Stimulated activated CD4-positive, alpha-beta T cell treated with anti-CD3 and anti-CD28 coated beads, Interleukin-2, amount 100 ng/mL, for 24 hours (primary cell): ENCODE results near the gene PLAAT2.
A peak's percentile ranks its signal among the peaks of the same experiment; 100 is the strongest.

Experiments used
- DNase-seq, 2 donors: peaks; one replicate each; pipeline ENCODE4 v3.0.0-alpha.2; 2020

The PLAAT2 gene

DNA sequence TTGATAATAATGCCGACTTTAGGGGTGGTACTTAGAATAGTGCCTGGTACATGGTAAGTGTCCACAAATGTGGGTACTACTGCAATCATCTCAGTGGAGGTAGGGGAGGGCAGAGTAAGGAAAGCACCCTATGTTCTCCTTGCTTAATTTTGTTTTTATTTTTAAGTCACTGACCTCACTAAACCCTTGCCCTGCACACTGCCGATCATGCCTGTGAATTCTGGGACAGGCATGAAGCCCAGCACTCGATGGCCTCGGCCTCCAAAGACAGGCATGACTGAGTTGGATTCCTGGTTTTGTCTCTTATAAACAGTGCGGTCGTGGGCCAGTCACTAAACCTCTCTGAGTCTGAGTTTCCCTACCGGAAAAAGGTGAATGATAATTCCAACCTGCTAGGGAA is 50.4 kb downstream of the PLAAT2 start:
- DNase-seq, result no peak

DNA sequence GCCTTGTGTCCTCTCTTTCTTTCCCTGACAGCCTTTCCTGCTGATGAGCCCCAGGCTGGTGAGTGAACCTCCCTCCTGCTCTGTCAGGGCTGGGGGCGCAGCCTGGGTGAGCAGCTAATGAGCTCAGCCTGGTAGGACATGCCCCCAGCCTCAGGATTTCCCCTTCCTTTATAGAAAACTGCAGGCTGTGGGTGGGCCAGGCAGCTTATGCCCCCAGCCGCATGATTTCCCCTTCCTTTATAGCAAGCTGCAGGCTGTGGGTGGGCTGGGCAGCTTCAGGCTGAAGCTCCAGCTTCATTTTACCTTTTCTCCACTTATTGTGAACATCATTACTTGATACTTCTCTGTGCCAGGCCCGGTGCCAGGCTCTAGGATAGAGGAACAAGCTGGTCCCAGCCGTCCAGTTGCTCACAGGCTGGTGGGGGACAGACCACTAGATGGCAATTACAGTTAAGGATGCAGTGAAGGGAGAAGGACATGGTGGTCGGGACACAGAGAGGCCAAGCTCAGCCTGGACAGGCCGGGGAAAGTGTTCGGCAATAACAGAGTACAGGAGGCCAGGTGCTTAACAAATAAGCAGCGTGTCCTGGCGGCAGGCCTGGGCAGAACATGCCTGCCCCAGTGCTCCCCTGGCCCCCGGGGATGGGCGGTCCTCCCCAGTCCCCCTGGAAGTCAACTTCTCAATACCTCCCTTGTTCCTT is 52.0 kb downstream of the PLAAT2 start:
- no peak for DNase-seq

DNA sequence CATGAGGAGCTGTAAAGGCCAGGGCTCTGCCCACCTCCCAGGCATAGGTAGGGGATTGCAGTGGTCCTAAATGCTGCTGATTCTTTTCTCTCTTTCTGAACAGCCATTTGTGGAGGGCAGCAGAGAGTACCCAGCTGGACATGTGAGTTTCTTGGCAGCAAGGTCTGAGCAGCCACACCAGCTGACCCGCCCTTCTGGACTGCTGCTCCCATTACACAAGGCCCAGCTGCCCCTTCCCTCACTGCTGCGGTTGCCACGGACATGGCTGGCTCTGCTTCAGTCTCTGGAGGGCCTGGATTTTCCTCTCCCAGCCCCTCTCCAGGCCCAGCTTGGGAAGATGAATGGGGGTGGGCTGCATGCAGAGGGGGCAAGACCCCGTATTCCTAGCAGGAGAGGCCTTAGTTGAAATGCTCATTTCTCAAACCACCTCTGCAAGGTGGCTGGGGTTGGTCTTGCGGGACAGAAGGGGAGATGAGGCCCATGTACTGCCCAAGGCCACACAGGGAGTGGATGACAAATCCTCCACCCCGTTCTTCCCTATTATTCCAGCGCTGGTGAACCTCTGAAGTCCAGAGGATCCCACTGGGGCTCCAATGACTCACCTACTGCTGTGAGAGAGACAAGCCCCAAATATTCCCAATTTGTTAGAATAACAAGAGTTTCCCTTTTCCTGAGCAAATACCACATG is 52.7 kb downstream of the PLAAT2 start:
- no peak for DNase-seq

DNA sequence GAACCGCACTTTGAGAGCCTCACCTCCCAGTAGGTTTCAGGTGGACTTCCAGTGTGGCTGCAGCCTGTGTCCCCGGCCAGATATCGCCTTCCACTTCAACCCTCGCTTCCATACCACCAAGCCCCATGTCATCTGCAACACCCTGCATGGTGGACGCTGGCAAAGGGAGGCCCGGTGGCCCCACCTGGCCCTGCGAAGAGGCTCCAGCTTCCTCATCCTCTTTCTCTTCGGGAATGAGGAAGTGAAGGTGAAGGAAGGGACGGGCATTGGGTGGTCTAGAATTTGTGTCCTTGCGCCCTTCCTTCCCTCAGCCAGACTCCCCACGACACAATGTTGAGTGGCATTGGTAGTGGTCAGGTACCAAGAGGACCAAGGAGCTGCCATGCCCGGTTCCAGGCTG is 54.4 kb downstream of the PLAAT2 start:
- DNase-seq, result no peak

DNA sequence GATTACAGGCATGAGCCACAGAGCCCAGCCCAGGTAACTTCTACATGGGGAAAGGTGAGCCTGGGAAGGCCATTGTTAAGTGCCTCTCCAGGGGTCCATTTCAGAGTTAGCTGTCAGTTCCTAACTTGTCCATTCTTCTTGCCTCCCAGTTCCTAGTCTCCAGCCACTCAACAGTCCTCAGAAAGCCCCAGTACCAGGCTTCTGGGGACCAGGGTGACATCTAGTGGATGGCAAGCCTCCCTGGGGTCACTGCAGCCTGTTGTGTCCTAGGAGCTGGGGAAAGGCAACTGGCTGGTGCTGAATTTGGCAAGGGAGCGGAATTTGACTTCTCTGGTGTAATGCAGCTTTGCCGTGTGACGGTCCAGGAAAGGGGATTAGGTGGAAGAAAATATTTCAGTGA is 55.2 kb downstream of the PLAAT2 start:
- DNase-seq, result peak in 1 of 2 donors; percentile 17

DNA sequence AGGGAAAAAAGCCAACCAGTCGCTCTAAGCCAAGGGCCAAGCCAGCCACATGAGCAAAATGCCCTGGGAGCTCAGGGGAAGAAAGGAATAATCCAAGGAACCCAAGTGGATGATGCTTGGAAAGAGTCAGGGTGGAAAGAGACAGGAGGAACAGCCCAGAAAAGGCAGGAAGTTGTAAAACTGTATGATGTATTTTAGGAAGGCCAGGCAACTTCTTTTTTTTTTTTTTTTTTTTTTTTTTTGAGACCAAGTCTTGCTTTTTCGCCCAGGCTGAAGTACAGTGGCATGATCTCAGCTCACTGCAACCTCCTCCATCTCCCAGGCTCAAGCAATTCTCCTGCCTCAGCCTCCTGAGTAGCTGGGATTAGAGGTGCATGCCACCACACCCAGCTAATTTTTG is 55.7 kb downstream of the PLAAT2 start:
- DNase-seq, result no peak

DNA sequence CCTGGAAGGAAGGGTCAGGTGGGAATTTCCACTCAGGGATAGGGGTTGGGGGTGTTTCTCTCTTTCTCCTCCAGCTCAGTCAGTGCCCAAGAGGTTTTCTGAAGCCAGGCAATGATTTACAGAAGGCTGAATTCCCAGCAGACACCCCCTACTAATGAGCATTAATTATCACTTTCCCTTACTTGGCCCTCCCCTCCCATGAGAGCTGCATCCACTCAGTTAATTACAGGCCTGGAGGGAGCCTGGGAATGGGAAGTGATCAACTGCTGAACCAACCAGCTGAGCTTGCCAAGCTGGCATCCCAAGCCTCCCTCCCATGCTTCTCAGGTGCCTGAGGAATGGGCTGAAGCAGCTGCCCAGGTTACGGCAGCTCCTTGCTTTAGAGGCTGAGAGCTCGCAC is 56.3 kb downstream of the PLAAT2 start:
- DNase-seq, result no peak

DNA sequence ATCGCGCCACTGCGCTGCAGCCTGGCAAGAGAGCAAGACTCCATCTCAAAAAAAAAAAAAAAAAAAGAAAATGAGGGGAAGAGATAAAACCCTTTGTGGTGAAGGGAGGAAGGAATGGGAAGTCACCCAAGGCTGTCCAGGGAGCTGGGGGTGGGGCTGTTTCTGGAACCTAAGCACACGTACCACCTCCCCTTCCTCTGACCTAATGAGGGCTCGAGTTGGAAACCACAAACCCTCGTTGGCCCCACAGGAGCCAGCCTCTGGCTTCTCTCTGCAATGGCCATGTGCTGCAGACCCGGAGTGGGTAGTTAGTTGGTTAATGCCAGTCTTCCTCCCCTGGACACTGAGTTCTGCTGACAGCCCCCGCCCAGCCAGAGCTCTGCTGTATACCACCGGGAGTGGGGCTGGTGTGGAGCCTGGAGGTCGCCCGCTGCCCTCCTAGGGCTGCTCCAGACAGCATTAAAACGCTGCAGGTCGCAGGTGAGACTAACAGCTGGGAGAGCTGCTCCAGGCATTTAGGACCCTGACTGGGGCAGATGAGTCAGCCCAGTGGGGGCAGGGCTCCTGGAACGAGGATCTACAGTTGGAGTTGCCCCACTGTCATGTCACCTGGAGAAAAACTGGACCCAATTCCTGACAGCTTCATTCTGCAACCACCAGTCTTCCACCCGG is 57.2 kb downstream of the PLAAT2 start, which contains the start of gene LGALS12:
Gene LGALS12 (plus strand): TSS at position 228 of the 672 bp plus-strand sequence. CDS start 375 bp downstream, at position 603.
- no peak for DNase-seq

DNA sequence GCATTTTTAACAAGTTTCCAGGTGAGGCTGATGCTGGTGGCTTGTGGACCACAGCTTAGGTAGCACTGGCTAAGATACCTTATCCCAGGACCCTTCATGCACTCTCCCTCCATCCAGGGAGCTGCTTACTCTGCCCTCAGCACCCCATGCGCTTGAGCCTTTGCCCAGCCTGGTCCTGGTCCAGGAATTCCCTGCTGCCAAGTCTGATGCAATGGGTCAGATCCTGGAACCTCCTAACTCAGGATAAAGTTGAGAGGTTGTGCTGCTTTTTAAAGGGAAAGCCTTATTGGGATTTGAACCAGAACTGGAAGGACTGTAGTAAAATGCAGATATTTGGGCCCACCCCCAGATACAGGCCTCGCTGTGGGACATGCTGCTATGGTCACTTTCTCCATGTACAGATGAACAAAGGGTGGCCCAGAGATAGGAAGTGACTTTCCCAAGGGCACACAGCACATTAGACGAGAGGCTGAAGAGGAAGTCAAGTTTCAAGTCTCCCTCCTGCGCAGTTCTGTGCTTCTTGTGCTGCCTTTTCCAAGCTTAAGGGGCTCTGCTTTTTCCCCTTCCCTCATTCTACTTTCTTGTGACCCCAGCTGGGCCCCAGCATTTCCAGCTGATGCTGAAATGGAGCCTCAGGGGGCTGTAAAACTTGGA is 58.1 kb downstream of the PLAAT2 start:
- no peak for DNase-seq

DNA sequence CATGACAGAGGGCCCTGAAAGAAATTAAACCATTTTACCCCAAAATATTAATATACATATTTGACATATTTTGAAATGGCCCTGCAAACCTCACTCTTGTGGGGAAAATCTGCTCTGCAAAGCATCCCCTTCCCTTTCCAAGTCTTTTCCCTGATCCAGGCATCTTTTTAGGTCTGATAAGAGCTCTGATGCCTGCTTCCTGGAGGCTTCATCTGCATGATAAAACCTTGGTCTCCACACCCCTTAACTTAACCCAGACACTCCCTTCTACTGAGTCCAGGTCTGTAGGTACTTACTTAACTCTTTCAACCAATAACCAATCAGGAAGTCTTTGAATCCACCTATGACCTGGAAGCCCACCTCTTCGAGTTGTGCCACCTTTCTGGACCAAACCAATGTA is 59.1 kb downstream of the PLAAT2 start:
- DNase-seq, result no peak

DNA sequence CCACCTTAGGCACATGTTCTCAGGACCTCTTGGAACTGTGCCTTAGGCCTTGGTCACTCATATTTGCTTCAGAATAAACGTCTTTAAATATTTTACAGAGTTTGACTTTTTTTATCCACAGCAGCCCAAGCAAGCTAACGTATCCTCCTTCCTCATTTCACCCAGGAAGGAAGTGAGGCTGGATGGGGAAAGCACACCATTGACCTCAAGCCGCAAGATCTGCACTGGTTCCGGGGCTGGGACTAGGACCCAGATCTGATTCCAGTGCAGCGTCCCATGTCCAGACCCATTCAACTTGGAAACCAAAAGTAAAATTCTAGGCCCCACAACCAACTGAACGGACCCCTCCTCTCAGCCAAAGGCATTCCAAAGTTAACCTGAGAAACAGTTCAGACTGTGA is 59.7 kb downstream of the PLAAT2 start:
- no peak for DNase-seq
